ENCODE results near the gene ZNF226. TPM values are rescaled to one million over a fixed set of nuclear protein-coding genes. Genes with fewer than 3 reads are reported as not detected.

Gene ZNF226
- total RNA-seq, 1 experiment from 2014 or later = 21.4 TPM

- Histone ChIP-seq H3K4me3 (ENCODE audit: low read depth, low read length, poor library complexity, severe bottlenecking) (no peak overlapping the region), H3K36me3 (ENCODE audit: insufficient read depth, low read length, poor library complexity, severe bottlenecking) (peaks cover 56% of the 10 kb centered on the region), H3K4me1 (ENCODE audit: insufficient read depth, low read length, poor library complexity, severe bottlenecking) (no peaks in the 10 kb centered on the region), H3K9me3 (ENCODE audit: low read depth, low read length, poor library complexity, severe bottlenecking) (peaks cover 56% of the 10 kb centered on the region), H3K27ac (ENCODE audit: low read depth, low read length, poor library complexity, severe bottlenecking) (no peak overlapping the region), H3K27me3 (replicated peaks; ENCODE audit: insufficient read depth, low read depth, low read length, poor library complexity) (no peaks in the 10 kb centered on the region)
- ChIA-PET CTCF (no interaction called here), POLR2A (ENCODE audit: low non-redundant PET) (no interaction called here)
- TF ChIP-seq CTCF (conservative IDR thresholded peaks at IDR 0.05; ENCODE audit: low read depth, low read length) = no peak
- no peak for TF ChIP-seq EZH2 (IDR thresholded peaks at IDR 0.05; ENCODE audit: borderline replicate concordance, low read depth, low read length, poor library complexity, severe bottlenecking)
- intact Hi-C loops (cut with micrococcal nuclease; ENCODE audit: unreplicated experiment) = no loop called here
- DNase-seq (ENCODE audit: low spot score) = no peak
- BruUV-seq (replicated peaks) = no TSS peak
Measured at GRCh38 chr19:44176590-44176989, 11.7 kb downstream of the ZNF226 start.

- Histone ChIP-seq H3K9me3 (ENCODE audit: low read depth, low read length, poor library complexity, severe bottlenecking) (peaks cover 34% of the 10 kb centered on the region), H3K36me3 (ENCODE audit: insufficient read depth, low read length, poor library complexity, severe bottlenecking) (peaks cover 12% of the 10 kb centered on the region), H3K27me3 (replicated peaks; ENCODE audit: insufficient read depth, low read depth, low read length, poor library complexity) (no peaks in the 10 kb centered on the region), H3K4me1 (ENCODE audit: insufficient read depth, low read length, poor library complexity, severe bottlenecking) (no peaks in the 10 kb centered on the region), H3K4me3 (ENCODE audit: low read depth, low read length, poor library complexity, severe bottlenecking) (no peak overlapping the region), H3K27ac (ENCODE audit: low read depth, low read length, poor library complexity, severe bottlenecking) (no peak overlapping the region)
- DNase-seq (ENCODE audit: low spot score) = no peak
- POLR2A ChIA-PET (ENCODE audit: low non-redundant PET) = no interaction called here
- CTCF ChIA-PET = no interaction called here
- no TSS peak for BruUV-seq (replicated peaks)
- TF ChIP-seq CTCF (conservative IDR thresholded peaks at IDR 0.05; ENCODE audit: low read depth, low read length) (no peak), EZH2 (IDR thresholded peaks at IDR 0.05; ENCODE audit: borderline replicate concordance, low read depth, low read length, poor library complexity, severe bottlenecking) (no peak)
- intact Hi-C loops (cut with micrococcal nuclease; ENCODE audit: unreplicated experiment) = no loop called here
Measured at GRCh38 chr19:44180968-44181367, 16.1 kb downstream of the ZNF226 start.

GRCh38 chr19:44182145-44182544 lies 17.2 kb downstream of the ZNF226 start:
- no TSS peak for BruUV-seq (replicated peaks)
- ChIA-PET POLR2A (ENCODE audit: low non-redundant PET) (no interaction called here), CTCF (no interaction called here)
- H3K27ac ChIP-seq (ENCODE audit: low read depth, low read length, poor library complexity, severe bottlenecking) = no peak overlapping the region
- DNase-seq (ENCODE audit: low spot score) = no peak
- intact Hi-C loops (cut with micrococcal nuclease; ENCODE audit: unreplicated experiment) = no loop called here
- no peaks in the 10 kb centered on the region for H3K27me3 ChIP-seq (replicated peaks; ENCODE audit: insufficient read depth, low read depth, low read length, poor library complexity)
- peaks cover under 1% of the 10 kb centered on the region for H3K36me3 ChIP-seq (ENCODE audit: insufficient read depth, low read length, poor library complexity, severe bottlenecking)
- TF ChIP-seq CTCF (conservative IDR thresholded peaks at IDR 0.05; ENCODE audit: low read depth, low read length) (no peak), EZH2 (IDR thresholded peaks at IDR 0.05; ENCODE audit: borderline replicate concordance, low read depth, low read length, poor library complexity, severe bottlenecking) (no peak)
- H3K4me1 ChIP-seq (ENCODE audit: insufficient read depth, low read length, poor library complexity, severe bottlenecking) = no peaks in the 10 kb centered on the region
- no peak overlapping the region for H3K4me3 ChIP-seq (ENCODE audit: low read depth, low read length, poor library complexity, severe bottlenecking)
- H3K9me3 ChIP-seq (ENCODE audit: low read depth, low read length, poor library complexity, severe bottlenecking) = peaks cover 23% of the 10 kb centered on the region

All from A673 (cell line).